IPS-15b (cell line): Measurements from ENCODE around the gene ATP4A.
A peak's percentile ranks its signal among the peaks of the same experiment; 100 is the strongest.
"Not testable (repeated sequence)": the region's sequence is repeated elsewhere in the genome, so short reads cannot be mapped to it uniquely, and the experiment has no call there.

ENCODE experiments used
- H3K27me3 ChIP-seq: one replicate; pipeline ENCODE4 v1.6.1; 2013; ENCODE audit warnings: low read length; ENCODE audit not compliant: control insufficient read depth, insufficient read depth
- H3K36me3 ChIP-seq: one replicate; pipeline ENCODE4 v1.6.1; 2013; ENCODE audit warnings: low read length; ENCODE audit not compliant: control insufficient read depth, insufficient read depth
- H3K4me1 ChIP-seq: one replicate; pipeline ENCODE4 v1.6.1; 2013; ENCODE audit warnings: mild to moderate bottlenecking, low read length; ENCODE audit not compliant: control insufficient read depth, insufficient read depth
- H3K4me3 ChIP-seq: one replicate; pipeline ENCODE4 v1.5.1; 2013; ENCODE audit warnings: low read depth, low read length
- H3K9ac ChIP-seq: one replicate; pipeline ENCODE4 v1.6.1; 2013; ENCODE audit warnings: low read depth, mild to moderate bottlenecking, low read length
- H3K9me3 ChIP-seq: one replicate; pipeline ENCODE4 v1.6.1; 2013; ENCODE audit warnings: mild to moderate bottlenecking, low read length; ENCODE audit not compliant: control insufficient read depth, insufficient read depth

Gene ATP4A

DNA sequence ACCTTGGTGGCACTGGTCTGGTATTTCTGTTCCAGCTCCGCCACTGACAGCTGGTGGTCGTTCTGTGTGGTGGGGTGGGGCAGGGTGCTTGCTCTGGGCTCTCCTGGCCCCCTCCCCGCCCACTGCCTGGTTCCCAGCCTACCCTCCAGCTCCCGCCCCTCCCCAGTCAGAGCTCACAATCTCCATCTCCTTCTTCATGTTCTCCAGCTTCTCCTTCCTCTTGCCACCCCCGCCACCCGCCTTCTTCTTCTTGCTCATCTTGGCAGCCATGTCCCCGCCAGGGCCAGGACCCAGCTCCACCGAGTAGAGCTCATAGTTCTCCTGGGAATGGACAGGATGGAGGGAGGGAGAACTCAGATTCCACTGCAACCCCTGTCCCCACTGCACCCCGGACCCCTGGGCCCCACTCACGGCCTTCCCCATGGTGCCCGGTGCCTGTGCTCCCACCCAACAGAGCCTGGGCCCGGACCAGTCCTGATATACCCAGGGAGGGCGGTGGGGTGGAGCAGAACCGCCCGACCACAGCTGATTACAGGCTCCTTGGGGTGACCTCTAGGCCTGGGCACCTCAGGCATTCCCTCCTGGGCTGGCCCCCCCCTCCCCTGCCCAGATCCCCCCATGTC, at the start of gene ATP4A:
Gene ATP4A, minus strand, starts transcription at position 452 of the 623 bp plus-strand sequence. Its CDS starts 29 bp downstream, at position 423.
- H3K4me1 ChIP-seq = no peaks in the 10 kb centered on the region
- no peaks in the 10 kb centered on the region for H3K9me3 ChIP-seq
- peaks cover 21% of the 10 kb centered on the region for H3K27me3 ChIP-seq
- H3K4me3 ChIP-seq = no peak within 1 kb of the TSS
- no peaks in the 10 kb centered on the region for H3K36me3 ChIP-seq
- no peak within 1 kb of the TSS for H3K9ac ChIP-seq

DNA sequence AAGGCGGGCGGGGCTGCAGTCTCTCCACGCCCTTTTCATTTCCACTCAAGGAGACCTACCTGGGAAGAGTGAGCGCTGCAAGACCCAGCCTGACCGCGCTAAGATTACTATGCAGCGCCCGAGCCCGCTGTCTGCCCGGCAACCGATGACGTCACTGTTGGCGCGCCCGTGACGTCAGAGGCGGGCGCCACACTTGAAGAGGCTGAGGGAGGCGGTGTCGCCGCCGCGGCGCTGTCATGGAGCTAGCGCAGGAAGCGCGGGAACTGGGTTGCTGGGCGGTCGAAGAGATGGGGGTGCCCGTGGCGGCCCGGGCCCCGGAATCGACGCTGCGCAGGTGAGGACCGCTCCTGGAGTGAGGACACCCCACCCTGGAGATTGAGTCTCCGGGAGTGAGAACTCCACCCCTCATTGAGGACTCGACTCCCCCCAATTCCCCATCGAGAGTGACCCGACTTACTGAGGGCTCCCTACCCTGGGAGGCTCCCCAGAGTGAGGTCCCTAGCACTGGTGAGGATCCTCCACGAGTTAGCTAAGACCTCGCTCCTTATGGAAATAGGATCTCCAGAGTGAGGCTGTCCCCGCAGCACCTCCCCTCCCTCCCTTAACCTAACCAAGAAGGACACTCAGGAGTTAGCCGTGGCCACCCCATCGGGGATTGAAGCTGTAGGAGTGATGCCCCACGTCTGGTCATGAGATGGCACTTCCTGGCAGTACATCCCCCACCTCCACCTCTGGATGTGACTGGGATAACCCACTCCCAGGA, 49.3 kb upstream of the ATP4A start, which contains the start of gene HAUS5:
Gene HAUS5, plus strand, starts transcription at position 177 of the 763 bp plus-strand sequence. Its CDS starts 60 bp downstream, at position 237.
- H3K9me3 ChIP-seq = no peaks in the 10 kb centered on the region
- peak within 1 kb of the TSS; percentile 56 for H3K9ac ChIP-seq
- H3K36me3 ChIP-seq = peaks cover 15% of the 10 kb centered on the region
- H3K27me3 ChIP-seq = peaks cover 5% of the 10 kb centered on the region
- H3K4me3 ChIP-seq = peak within 1 kb of the TSS; percentile 92
- H3K4me1 ChIP-seq = no peaks in the 10 kb centered on the region

DNA sequence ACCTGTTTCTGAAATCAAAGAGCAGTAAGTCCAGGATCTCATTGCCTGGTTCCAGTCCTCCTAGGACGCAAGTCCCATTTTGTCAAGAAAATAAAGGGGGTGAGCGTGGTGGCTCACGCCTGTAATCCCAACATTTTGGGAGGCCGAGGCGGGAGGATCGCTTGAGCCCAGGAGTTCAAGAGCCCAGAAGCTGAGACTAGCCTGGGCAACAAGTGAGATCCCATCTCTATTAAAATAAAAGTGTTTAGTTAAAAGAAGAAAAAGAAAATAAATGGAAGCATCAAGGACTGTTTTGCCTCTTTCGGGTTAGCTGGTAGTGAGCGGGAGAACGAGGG, 48.7 kb upstream of the ATP4A start:
- Histone ChIP-seq H3K4me1 (no peaks in the 10 kb centered on the region), H3K9me3 (no peaks in the 10 kb centered on the region), H3K4me3 (peak overlapping the region; percentile 92), H3K9ac (no peak overlapping the region), H3K36me3 (peaks cover 15% of the 10 kb centered on the region), H3K27me3 (peaks cover 5% of the 10 kb centered on the region)

DNA sequence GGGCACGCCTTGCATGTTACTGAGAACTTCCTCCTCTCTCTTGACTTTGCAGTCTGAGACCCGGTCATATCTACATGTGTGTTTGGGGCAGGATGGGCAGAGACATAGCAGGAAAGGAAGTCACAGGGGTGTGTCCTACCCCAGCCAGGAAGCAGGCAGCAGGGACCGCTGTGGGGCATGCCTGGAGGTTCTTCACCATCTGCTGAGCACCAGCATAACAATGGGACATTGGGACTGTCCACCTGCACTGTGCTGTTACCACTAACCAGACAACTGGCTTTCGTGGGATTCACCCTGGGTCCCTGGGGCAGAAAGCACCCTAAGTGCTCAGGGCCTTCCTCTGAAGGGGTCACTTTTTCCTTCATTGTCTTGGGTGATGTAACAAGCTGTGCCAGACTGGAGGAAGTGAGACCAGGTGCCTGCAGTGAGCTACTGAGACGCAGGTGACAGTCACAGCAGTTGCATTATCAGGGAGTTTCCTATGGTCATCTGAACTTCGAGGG, 46.4 kb upstream of the ATP4A start:
- H3K4me3 ChIP-seq = no peak overlapping the region
- H3K36me3 ChIP-seq = peaks cover 4% of the 10 kb centered on the region
- no peaks in the 10 kb centered on the region for H3K9me3 ChIP-seq
- H3K4me1 ChIP-seq = no peaks in the 10 kb centered on the region
- H3K9ac ChIP-seq = no peak overlapping the region
- peaks cover 5% of the 10 kb centered on the region for H3K27me3 ChIP-seq

DNA sequence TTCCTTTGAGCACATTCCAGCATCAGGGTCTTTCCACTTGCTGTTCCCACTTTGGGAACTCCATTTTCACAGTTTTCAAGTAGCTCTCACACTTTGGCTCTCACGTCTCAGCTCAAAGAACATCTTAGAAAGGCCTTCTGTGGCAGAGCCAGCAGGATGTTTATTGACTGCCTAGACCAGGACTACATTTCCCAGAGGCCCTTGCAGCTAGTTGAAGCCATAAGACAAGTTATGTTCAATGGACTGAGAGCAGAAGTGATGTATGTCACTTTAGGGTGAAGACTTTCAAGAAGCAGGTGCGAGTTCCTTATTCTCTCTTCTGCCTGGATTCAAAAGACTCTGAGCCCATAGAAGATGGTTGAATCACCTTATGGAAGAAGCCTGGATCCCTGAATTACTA, 44.8 kb upstream of the ATP4A start:
- no peaks in the 10 kb centered on the region for H3K9me3 ChIP-seq
- H3K4me1 ChIP-seq = no peaks in the 10 kb centered on the region
- no peaks in the 10 kb centered on the region for H3K36me3 ChIP-seq
- H3K9ac ChIP-seq = no peak overlapping the region
- no peak overlapping the region for H3K4me3 ChIP-seq
- peaks cover 5% of the 10 kb centered on the region for H3K27me3 ChIP-seq

DNA sequence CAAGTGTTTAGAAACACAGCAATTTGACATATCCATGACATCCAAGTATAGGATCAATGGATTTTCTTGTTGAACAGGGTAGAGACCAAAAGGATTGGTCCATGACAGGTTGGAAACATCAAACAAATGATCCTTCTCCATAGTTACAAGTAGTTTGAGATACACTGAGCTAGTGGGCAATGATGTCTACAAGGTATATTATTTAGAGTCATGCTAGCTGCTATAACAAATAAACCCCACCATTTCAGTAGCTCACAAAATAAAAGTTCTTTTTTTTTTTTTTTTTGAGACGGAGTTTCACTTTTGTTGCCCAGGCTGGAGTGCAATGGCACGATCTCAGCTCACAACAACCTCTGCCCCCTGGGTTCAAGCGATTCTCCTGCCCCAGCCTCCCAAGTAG, 44.2 kb upstream of the ATP4A start:
- Histone ChIP-seq H3K4me1 (no peaks in the 10 kb centered on the region), H3K9me3 (no peaks in the 10 kb centered on the region), H3K27me3 (peaks cover 5% of the 10 kb centered on the region), H3K4me3 (no peak overlapping the region), H3K9ac (no peak overlapping the region), H3K36me3 (no peaks in the 10 kb centered on the region)

DNA sequence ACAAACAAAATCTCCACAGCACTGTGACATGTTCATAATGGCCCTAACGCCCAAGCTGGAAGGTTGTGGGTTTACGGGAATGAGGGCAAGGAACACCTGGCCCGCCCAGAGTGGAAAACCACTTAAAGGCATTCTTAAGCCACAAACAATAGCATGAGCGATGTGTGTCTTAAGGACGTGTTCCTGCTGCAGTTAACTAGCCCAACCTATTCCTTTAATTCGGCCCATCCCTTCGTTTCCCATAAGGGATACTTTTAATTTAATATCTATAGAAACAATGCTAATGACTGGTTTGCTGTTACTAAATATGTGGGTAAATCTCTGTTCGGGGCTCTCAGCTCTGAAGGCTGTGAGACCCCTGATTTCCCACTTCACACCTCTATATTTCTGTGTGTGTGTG, 43.7 kb upstream of the ATP4A start:
- H3K4me3 ChIP-seq, H3K9ac ChIP-seq, H3K36me3 ChIP-seq, H3K9me3 ChIP-seq, H3K27me3 ChIP-seq, H3K4me1 ChIP-seq: not testable (repeated sequence)

DNA sequence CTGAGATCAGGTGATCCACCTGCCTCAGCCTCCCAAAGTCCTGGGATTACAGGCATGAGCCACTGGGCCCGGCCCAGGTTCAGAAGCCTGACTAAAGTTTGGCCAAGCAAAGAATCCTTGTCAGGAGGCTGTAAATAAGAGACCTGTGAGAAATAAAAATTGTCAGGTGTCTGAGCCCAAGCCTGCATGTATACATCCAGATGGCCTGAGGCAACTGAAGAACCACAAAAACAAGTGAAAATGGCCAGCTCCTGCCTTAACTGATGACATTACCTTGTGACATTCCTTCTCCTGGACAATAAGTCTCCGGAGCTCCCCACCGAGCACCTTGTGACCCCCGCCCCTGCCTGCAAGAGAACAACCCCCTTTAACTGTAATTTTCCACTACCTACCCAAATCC, 41.0 kb upstream of the ATP4A start:
- not testable (repeated sequence) for H3K4me1 ChIP-seq, H3K27me3 ChIP-seq, H3K9me3 ChIP-seq, H3K4me3 ChIP-seq, H3K36me3 ChIP-seq, H3K9ac ChIP-seq

DNA sequence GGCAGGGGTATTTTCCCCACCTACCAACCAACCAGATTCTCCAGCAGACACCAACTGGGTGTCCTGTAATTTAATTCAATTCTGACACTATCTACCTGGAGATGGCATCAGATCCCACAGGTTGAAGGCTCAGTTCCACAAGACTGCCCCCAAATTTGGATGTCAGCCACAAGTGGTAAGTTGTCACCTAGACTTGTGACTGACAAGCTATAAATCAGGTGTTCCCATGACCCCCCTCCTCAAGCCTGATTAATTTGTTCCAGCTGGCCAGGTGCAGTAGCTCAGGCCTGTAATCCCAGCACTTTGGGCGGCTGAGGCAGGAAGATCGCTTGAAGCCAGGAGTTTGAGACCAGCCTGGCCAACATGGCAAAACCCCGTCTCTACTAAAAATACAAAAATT, 38.5 kb upstream of the ATP4A start:
- no peaks in the 10 kb centered on the region for H3K9me3 ChIP-seq
- H3K36me3 ChIP-seq = no peaks in the 10 kb centered on the region
- H3K27me3 ChIP-seq = no peaks in the 10 kb centered on the region
- H3K4me1 ChIP-seq = no peaks in the 10 kb centered on the region
- H3K9ac ChIP-seq = no peak overlapping the region
- H3K4me3 ChIP-seq = no peak overlapping the region

DNA sequence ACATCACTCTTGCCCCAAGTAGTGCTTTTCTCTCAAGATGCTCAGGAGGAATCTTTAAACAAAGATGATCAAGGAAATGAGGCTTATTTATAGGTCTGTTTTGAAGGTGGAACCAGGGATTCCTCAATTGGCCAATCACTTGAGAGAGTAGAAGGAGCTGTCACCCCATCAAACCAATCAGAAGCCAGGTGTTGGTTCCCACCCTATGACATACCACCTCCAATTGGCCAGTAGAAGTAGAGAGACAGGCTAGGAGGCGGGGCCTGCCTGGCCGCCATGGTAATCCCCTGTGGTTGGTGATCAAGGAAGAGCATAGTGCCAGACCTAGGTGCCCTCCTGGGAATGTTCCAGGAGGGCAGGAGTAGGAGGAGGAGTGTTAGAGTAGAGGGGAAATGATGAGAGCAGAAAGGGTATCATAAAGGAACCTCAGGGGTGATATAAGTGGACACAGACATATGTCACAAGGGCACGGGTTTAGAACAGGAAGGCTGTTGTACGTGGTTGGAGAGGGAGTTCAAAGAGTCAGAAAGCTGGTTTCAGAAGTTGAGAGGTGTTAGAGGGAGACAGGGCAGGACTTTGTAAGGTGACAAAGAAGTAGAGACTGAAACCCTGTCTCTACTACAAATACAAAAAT, 33.0 kb upstream of the ATP4A start:
- H3K4me3 ChIP-seq = no peak overlapping the region
- no peaks in the 10 kb centered on the region for H3K36me3 ChIP-seq
- no peaks in the 10 kb centered on the region for H3K4me1 ChIP-seq
- no peaks in the 10 kb centered on the region for H3K27me3 ChIP-seq
- no peaks in the 10 kb centered on the region for H3K9me3 ChIP-seq
- no peak overlapping the region for H3K9ac ChIP-seq

DNA sequence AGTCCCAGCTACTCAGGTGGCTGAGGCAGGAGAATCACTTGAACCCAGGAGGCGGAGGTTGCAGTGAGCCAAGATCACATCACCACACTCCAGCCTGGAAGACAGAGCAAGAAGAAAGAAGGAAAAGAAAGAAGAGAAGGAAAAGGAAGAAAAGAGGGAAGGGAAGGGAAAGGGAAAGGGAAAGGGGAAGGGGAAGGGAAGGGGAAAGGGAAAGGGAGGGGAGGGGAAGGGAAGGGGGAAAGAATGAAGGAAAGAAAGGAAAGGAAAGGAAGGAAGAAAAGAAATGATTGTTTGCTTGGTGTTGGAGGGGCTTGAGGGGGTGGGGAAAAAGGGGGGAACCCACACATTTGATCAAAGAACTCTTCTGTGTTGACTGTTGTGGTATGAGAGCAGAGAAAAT, 32.5 kb upstream of the ATP4A start:
- Histone ChIP-seq H3K27me3 (no peaks in the 10 kb centered on the region), H3K9ac (no peak overlapping the region), H3K36me3 (no peaks in the 10 kb centered on the region), H3K4me3 (no peak overlapping the region), H3K4me1 (no peaks in the 10 kb centered on the region), H3K9me3 (no peaks in the 10 kb centered on the region)

DNA sequence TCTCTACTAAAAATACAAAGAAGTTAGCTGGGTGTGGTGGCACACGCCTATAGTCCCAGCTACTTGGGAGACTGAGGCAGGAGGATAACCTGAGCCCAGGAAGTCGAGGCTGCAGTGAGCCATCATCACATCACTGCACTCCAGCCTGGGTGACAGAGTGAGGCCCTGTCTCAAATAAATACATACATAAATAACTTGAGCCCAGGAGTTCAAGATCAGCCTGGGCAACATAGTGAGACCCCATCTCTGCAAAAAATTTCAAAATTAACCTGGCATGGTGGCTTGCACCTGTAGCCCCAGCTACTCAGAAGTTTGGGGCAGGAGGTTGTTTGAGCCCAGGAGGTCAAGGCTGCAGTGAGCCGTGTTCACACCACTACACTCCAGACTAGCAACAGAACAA, 31.6 kb upstream of the ATP4A start:
- H3K4me3 ChIP-seq, H3K27me3 ChIP-seq: not testable (repeated sequence)

More for the DNA sequence above, 31.6 kb upstream of the ATP4A start:
- H3K36me3 ChIP-seq, H3K9me3 ChIP-seq, H3K4me1 ChIP-seq, H3K9ac ChIP-seq: not testable (repeated sequence)
